Activated T-helper 1 cell treated with anti-CD3 and anti-CD28 coated beads, Interleukin-12 subunit alpha, Interleukin-12 subunit beta, Interleukin-2, Interleukin-4 antibody, amounts not matched to agents 30 ng/mL and 10 ng/mL and 1 ng/mL, durations not matched to agents 14 hours and 24 hours and 36 hours (primary cell): ENCODE measurements around the gene STX11. TPM values are rescaled to one million over a fixed set of nuclear protein-coding genes. Genes with fewer than 3 reads are reported as not detected.
A peak's percentile ranks its signal among the peaks of the same experiment; 100 is the strongest.
"Not testable (repeated sequence)": the region's sequence is repeated elsewhere in the genome, so short reads cannot be mapped to it uniquely, and the experiment has no call there.

Experiments
- DNase-seq: peaks from one replicate; pipeline ENCODE4 v3.0.0; 2021; ENCODE audit warnings: low spot score
- H3K27ac Mint-ChIP-seq: one replicate; pipeline ENCODE4 v1.8.0; 2021; ENCODE audit warnings: mild to moderate bottlenecking, mixed read lengths
- H3K27me3 Mint-ChIP-seq: one replicate; pipeline ENCODE4 v1.8.0; 2022; ENCODE audit warnings: mild to moderate bottlenecking, moderate library complexity, mixed read lengths; ENCODE audit not compliant: insufficient read depth
- H3K36me3 Mint-ChIP-seq: one replicate; pipeline ENCODE4 v1.8.0; 2021; ENCODE audit warnings: low read depth, mixed read lengths
- H3K4me1 Mint-ChIP-seq: one replicate; pipeline ENCODE4 v1.8.0; 2021; ENCODE audit warnings: low read depth, mixed read lengths
- H3K4me3 Mint-ChIP-seq: one replicate; pipeline ENCODE4 v1.8.0; 2021; ENCODE audit warnings: mild to moderate bottlenecking, moderate library complexity, mixed read lengths
- H3K9me3 Mint-ChIP-seq: one replicate; pipeline ENCODE4 v1.8.0; 2021; ENCODE audit warnings: mixed read lengths
- intact Hi-C: fragments of 100-400 bp; cut with micrococcal nuclease; formaldehyde crosslinking; loops from one replicate; pipeline ENCODE4 v1.15.1; 2024
- total RNA-seq: library from RNA; stranded (reverse); gene quantifications from 2 replicates; pipeline ENCODE4 v1.2.3, GENCODE V29; 2022

STX11 gene
- total RNA-seq, 1 donor from 2014 or later, result 24.2 TPM

DNA sequence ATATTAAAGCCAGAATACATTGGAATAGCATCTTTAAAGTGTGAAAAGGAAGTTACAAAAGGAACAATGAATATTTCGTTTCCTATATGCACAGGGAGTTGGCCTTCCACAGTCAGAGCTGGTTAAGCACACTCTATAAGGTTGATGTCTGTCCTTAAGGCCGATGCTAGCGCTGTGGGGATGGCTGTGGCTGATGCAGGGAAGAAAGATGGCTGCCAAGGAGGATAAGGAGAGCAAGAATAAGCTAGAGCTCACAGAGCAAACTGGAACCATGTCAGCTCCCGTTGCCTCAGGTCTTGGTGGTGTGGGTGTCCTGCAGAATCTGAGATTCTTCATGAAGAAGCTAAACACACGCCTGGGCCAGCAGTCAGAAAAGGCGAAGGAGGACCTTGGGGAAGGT lies 20.8 kb upstream of the STX11 start:
- Mint-ChIP-seq H3K4me1 (peaks cover 16% of the 10 kb centered on the region), H3K27ac (no peak overlapping the region), H3K36me3 (no peaks in the 10 kb centered on the region), H3K4me3 (no peak overlapping the region), H3K27me3 (peaks cover 3% of the 10 kb centered on the region), H3K9me3 (no peaks in the 10 kb centered on the region)
- intact Hi-C loops, result no loop called here
- no peak for DNase-seq

DNA sequence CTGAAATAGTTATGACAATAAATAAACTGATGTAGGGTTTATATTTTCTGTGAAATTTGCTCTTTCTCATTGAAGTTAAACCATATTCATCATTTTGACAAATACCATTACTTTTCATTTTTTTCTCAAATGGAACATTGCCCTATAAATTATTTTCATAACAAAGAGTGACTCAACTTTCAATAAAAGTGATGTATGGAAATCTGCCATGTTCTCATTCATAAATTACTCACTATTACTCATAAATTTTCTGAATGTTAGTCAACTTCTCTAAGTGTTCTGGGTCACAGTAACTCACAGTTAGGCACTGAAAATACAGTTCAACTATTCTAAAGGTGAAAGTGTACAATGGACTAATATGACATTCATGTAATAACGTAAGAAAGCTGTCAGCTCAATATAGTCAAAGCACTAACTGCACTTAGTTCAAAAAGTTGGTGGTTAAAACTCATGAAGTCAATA lies 19.0 kb upstream of the STX11 start:
- no peaks in the 10 kb centered on the region for H3K9me3 Mint-ChIP-seq
- peak overlapping the region; percentile 93 for H3K27ac Mint-ChIP-seq
- no peak overlapping the region for H3K4me3 Mint-ChIP-seq
- H3K4me1 Mint-ChIP-seq, result peaks cover 16% of the 10 kb centered on the region
- H3K36me3 Mint-ChIP-seq, result no peaks in the 10 kb centered on the region
- intact Hi-C loops, result loop anchor here (1.0 to 2.0 kb wide), 10 partner anchors 20 to 338 kb away; no protein-coding TSS in a partner anchor
- H3K27me3 Mint-ChIP-seq, result no peaks in the 10 kb centered on the region
- no peak for DNase-seq

- peaks cover 16% of the 10 kb centered on the region for H3K4me1 Mint-ChIP-seq
- H3K27me3 Mint-ChIP-seq, H3K4me3 Mint-ChIP-seq, H3K27ac Mint-ChIP-seq, H3K9me3 Mint-ChIP-seq, DNase-seq, intact Hi-C loops, H3K36me3 Mint-ChIP-seq: not testable (repeated sequence)
Observed at GRCh38 chr6:144132167-144132690, 18.1 kb upstream of the STX11 start.

GRCh38 chr6:144133225-144133821 lies 17.0 kb upstream of the STX11 start:
- intact Hi-C loops, result no loop called here
- no peaks in the 10 kb centered on the region for H3K9me3 Mint-ChIP-seq
- no peak overlapping the region for H3K27ac Mint-ChIP-seq
- H3K4me3 Mint-ChIP-seq, result no peak overlapping the region
- H3K27me3 Mint-ChIP-seq, result no peaks in the 10 kb centered on the region
- DNase-seq, result no peak
- H3K36me3 Mint-ChIP-seq, result no peaks in the 10 kb centered on the region
- peaks cover 16% of the 10 kb centered on the region for H3K4me1 Mint-ChIP-seq

DNA sequence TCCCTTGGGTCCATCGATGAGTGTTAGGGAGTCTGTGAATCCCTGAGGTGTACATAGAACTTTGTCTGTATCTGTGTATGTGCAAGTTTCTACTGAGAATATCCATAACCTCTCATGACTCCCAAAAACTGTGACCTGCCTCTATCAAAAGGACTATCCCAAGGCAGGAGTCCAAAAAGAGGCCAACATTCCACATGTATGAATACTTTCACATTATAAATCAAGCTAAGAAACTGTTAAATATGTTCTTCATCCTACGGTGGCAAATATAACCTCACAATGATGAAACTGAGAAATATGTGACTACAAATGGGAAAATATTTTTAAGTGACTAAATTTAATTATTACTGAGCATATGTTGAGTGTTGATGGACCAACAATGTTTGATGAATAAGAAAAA lies 16.1 kb upstream of the STX11 start:
- Mint-ChIP-seq H3K4me1 (peaks cover 16% of the 10 kb centered on the region), H3K4me3 (no peak overlapping the region), H3K27ac (no peak overlapping the region), H3K36me3 (no peaks in the 10 kb centered on the region), H3K9me3 (no peaks in the 10 kb centered on the region), H3K27me3 (no peaks in the 10 kb centered on the region)
- intact Hi-C loops, result no loop called here
- DNase-seq, result no peak

GRCh38 chr6:144134737-144135136 lies 15.6 kb upstream of the STX11 start:
- H3K27me3 Mint-ChIP-seq, result no peaks in the 10 kb centered on the region
- H3K4me1 Mint-ChIP-seq, result peaks cover 16% of the 10 kb centered on the region
- H3K9me3 Mint-ChIP-seq, result no peaks in the 10 kb centered on the region
- no peak for DNase-seq
- H3K4me3 Mint-ChIP-seq, result no peak overlapping the region
- intact Hi-C loops, result no loop called here
- H3K36me3 Mint-ChIP-seq, result no peaks in the 10 kb centered on the region
- no peak overlapping the region for H3K27ac Mint-ChIP-seq

DNA sequence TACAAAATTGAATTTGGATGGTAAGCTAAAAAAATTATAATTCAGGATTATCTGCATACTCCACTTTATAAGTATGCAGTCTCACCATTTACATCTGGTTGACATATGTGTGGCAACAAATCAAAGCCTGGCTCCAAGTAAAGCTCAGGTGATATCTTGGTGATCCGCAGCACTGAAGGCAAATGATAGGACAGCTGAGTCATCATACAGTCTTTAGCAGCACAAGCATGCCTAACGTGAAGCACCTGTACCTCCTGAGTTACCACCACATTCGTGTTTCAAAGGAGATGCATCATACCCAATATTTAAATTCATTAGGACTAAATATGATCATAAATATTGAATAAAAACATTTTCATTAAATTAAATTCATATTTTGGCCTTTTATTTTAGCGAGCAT lies 11.8 kb upstream of the STX11 start:
- no peaks in the 10 kb centered on the region for H3K9me3 Mint-ChIP-seq
- H3K27me3 Mint-ChIP-seq, result peaks cover 4% of the 10 kb centered on the region
- H3K4me3 Mint-ChIP-seq, result no peak overlapping the region
- no peaks in the 10 kb centered on the region for H3K4me1 Mint-ChIP-seq
- H3K27ac Mint-ChIP-seq, result no peak overlapping the region
- no peaks in the 10 kb centered on the region for H3K36me3 Mint-ChIP-seq
- intact Hi-C loops, result no loop called here
- no peak for DNase-seq

- H3K27me3 Mint-ChIP-seq, result peaks cover 4% of the 10 kb centered on the region
- H3K36me3 Mint-ChIP-seq, result no peaks in the 10 kb centered on the region
- H3K4me1 Mint-ChIP-seq, result no peaks in the 10 kb centered on the region
- H3K9me3 Mint-ChIP-seq, result no peaks in the 10 kb centered on the region
- intact Hi-C loops, result no loop called here
- H3K27ac Mint-ChIP-seq, result no peak overlapping the region
- no peak for DNase-seq
- H3K4me3 Mint-ChIP-seq, result no peak overlapping the region
Observed at GRCh38 chr6:144139817-144140216, 10.5 kb upstream of the STX11 start.

- H3K4me3 Mint-ChIP-seq, result no peak overlapping the region
Observed at GRCh38 chr6:144140867-144141266, 9.4 kb upstream of the STX11 start.

GRCh38 chr6:144141470-144141869 lies 8.8 kb upstream of the STX11 start:
- H3K9me3 Mint-ChIP-seq, result no peaks in the 10 kb centered on the region
- no peak overlapping the region for H3K4me3 Mint-ChIP-seq
- no peaks in the 10 kb centered on the region for H3K4me1 Mint-ChIP-seq
- intact Hi-C loops, result no loop called here
- H3K36me3 Mint-ChIP-seq, result no peaks in the 10 kb centered on the region
- H3K27ac Mint-ChIP-seq, result no peak overlapping the region
- peaks cover 4% of the 10 kb centered on the region for H3K27me3 Mint-ChIP-seq
- no peak for DNase-seq

More at GRCh38 chr6:144140867-144141266, 9.4 kb upstream of the STX11 start:
- no peaks in the 10 kb centered on the region for H3K4me1 Mint-ChIP-seq
- no peak overlapping the region for H3K27ac Mint-ChIP-seq
- H3K9me3 Mint-ChIP-seq, result no peaks in the 10 kb centered on the region
- intact Hi-C loops, result no loop called here
- DNase-seq, result no peak
- no peaks in the 10 kb centered on the region for H3K36me3 Mint-ChIP-seq
- peaks cover 4% of the 10 kb centered on the region for H3K27me3 Mint-ChIP-seq

GRCh38 chr6:144143106-144143505 lies 7.2 kb upstream of the STX11 start:
- no peak for DNase-seq
- intact Hi-C loops, result no loop called here
- no peak overlapping the region for H3K4me3 Mint-ChIP-seq
- no peaks in the 10 kb centered on the region for H3K36me3 Mint-ChIP-seq
- H3K27ac Mint-ChIP-seq, result no peak overlapping the region
- peaks cover 4% of the 10 kb centered on the region for H3K27me3 Mint-ChIP-seq
- H3K9me3 Mint-ChIP-seq, result no peaks in the 10 kb centered on the region
- H3K4me1 Mint-ChIP-seq, result peaks cover 8% of the 10 kb centered on the region

- Mint-ChIP-seq H3K36me3 (no peaks in the 10 kb centered on the region), H3K4me3 (no peak overlapping the region), H3K27me3 (peaks cover 4% of the 10 kb centered on the region), H3K9me3 (no peaks in the 10 kb centered on the region), H3K4me1 (peaks cover 15% of the 10 kb centered on the region), H3K27ac (no peak overlapping the region)
- no peak for DNase-seq
- intact Hi-C loops, result no loop called here
Observed at GRCh38 chr6:144143878-144144277, 6.4 kb upstream of the STX11 start.

GRCh38 chr6:144144996-144145395 lies 5.3 kb upstream of the STX11 start:
- no peak overlapping the region for H3K27ac Mint-ChIP-seq
- H3K27me3 Mint-ChIP-seq, result peaks cover 5% of the 10 kb centered on the region
- no peaks in the 10 kb centered on the region for H3K9me3 Mint-ChIP-seq
- no peak for DNase-seq
- no peaks in the 10 kb centered on the region for H3K36me3 Mint-ChIP-seq
- peaks cover 21% of the 10 kb centered on the region for H3K4me1 Mint-ChIP-seq
- intact Hi-C loops, result no loop called here
- no peak overlapping the region for H3K4me3 Mint-ChIP-seq

- no peaks in the 10 kb centered on the region for H3K36me3 Mint-ChIP-seq
- H3K4me3 Mint-ChIP-seq, result no peak overlapping the region
- H3K9me3 Mint-ChIP-seq, result no peaks in the 10 kb centered on the region
- peaks cover 21% of the 10 kb centered on the region for H3K4me1 Mint-ChIP-seq
- no peak for DNase-seq
- H3K27me3 Mint-ChIP-seq, result peaks cover 2% of the 10 kb centered on the region
- intact Hi-C loops, result no loop called here
- no peak overlapping the region for H3K27ac Mint-ChIP-seq
Observed at GRCh38 chr6:144145541-144145940, 4.8 kb upstream of the STX11 start.
